NCI-H2227 treated with DMSO at 0.1 percent for 48 hours (cell line): Measurements from ENCODE around the gene FAM153A.
"Not testable (repeated sequence)": the region's sequence is repeated elsewhere in the genome, so short reads cannot be mapped to it uniquely, and the experiment has no call there.

Source experiments
- DNase-seq: peaks from one replicate; lab custom pipeline; 2025; lab: John Stamatoyannopoulos, UW

Gene FAM153A

DNA sequence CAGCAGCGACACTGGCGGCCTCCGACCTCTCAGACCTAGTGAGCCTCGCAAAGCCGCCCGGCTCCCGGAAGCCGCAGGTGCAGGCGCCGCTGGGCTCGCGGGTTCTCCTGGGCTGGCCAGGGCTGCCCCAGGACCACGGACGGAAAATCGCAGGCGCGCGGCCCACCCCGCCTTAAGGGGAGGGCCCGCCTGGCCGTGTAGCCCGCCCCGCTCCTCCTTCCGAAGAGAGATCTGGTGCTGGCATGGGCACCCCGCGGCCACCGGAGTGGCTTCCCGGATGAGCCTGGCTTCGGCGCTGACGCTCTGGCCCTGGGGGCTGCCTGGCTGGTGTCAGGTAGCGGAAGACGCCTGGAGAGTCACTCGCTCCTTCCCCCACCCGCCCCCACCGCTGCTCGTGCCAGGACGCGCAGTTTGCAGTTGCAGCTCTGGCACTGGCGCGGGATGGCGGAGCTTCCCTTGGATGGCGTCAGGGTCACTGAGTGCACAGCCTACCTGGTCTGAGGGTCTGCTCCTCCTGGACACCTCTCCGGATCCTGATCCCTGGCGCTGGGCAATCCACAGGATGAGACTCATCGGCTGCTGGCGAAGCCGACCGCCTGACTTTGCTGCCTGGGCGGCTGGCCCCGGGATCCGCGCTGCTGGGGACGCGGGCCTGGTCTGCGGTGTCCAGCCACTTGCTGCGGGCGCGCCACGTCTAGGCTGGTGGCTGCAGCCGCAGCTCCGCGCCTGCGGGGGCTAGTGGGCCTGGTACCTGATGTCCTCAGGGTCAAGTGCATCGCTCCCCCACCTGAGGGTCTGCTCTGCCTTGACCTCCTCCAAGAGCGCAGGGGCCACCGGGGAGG lies at the start of gene FAM153A:
Gene FAM153A, minus strand, starts transcription at position 108 of the 842 bp plus-strand sequence.
- DNase-seq, result not testable (repeated sequence)

DNA sequence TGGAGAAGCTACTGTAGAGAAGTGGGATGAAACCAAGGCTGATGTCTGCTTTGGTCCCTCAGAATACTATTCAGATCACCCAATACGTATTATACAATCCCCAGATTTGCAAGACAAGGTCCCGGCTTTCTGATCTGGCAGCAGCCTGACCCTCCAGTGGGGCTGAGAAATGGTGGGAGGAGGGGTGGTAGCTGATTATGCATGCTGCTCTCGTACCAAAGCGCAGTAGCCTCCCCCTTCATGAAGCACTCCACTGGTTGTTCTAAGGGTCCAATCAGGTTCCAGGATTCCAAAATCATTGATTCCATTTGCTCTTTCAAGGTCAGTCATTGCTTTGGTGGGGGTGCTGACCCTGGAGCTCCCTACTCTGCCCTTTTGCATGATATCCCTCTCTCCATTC lies 49.6 kb upstream of the FAM153A start:
- DNase-seq, result not testable (repeated sequence)

DNA sequence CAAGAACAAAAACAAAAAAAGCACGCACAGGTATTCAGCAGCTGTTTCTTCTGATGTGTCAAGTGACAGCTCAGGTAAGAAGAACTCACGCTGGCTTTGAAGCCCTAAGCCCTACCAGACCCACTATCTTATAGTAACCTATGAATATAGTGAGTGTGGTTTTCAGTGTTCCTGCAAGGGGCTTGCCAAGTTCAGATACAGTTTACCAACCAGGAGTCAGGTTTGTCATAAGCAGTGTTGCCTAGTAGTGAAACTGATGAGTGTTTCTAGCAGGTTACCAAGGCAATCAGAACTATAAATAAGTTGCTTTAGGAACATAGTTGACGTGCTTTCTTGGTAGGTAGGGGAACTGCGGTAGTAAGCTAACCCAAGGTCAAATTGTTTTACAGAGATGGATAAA lies 43.4 kb upstream of the FAM153A start:
- DNase-seq, result not testable (repeated sequence)

DNA sequence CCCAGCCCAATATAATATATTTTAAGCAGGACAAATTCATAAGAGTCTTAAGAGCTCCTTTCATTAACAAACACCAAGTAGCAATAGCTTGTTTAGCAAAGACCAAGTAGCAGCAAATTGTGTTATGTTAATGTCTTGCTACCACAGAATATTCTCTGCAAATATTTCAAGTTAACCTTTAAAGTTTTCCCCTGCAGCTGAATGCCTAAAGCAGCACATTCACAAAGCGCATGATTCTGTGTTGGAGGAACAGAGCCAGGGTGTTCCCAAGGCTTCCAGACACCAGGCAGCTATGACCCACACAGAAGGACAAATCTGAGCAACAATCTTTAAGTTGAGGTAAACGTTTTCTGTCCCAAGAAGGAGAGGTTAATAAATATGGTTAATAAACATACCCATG lies 42.1 kb upstream of the FAM153A start:
- not testable (repeated sequence) for DNase-seq

- DNase-seq, result not testable (repeated sequence)
Measured at GRCh38 chr5:177822489-177822888, 39.8 kb upstream of the FAM153A start.

DNA sequence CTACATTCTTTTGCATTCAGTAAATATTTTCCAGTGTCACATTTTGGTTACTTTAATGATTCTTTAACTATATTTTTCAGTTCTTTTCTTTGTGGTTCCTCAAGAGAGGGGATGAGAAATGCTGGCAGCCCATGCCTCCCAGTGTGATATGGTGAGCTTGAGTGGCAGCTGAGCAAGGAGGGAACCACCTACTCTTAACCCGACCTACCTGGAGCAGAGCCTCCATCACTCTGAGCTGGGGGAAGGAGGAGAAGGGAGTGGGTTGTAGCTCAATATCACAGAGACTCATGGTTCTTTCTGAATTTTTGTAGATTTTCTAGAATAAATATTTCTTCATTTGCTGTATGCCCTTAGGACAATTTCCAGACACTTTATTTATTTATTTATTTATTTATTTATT lies 37.0 kb upstream of the FAM153A start:
- DNase-seq, result not testable (repeated sequence)

GRCh38 chr5:177812814-177813425 lies 30.2 kb upstream of the FAM153A start:
- DNase-seq, result not testable (repeated sequence)

- not testable (repeated sequence) for DNase-seq
Measured at GRCh38 chr5:177812160-177812743, 29.6 kb upstream of the FAM153A start.

DNA sequence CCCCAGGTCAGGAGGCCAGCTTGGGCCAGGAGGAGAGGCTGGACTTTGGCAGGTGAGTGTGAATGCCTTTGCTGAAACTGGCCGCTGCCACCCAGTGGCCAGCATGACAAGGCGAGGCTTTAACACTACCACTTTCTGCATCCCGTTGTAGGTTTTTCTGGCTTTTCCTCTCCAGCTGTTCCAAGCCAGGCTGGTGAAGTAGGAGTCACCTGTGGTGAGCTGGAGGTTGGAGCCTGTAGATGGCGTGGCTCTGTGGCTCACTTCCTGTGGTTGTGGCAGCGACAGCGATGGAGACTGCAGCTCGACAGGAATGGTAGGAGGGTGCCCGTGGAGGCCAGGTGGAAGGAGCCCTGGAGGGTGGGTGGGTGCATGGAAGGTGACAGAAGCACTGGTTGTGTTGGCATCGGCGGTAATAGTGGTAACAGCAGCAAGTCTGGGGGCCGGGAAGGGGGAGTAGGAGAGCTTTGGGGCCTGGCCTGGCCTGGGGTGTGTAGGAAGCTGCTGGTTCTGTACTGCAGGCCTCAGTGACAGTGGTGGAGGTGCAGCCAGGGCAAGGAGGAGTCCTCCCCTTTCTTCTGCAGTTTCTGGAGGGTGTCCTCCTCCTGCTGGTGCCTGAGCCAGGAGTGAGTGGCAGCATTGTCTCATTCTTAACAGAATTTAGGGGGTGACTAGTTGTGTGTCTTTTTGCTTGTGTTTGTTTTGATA lies 26.7 kb upstream of the FAM153A start:
- not testable (repeated sequence) for DNase-seq

- DNase-seq, result not testable (repeated sequence)
Measured at GRCh38 chr5:177808420-177808819, 25.7 kb upstream of the FAM153A start.

- DNase-seq, result not testable (repeated sequence)
Measured at GRCh38 chr5:177807265-177807664, 24.6 kb upstream of the FAM153A start.

DNA sequence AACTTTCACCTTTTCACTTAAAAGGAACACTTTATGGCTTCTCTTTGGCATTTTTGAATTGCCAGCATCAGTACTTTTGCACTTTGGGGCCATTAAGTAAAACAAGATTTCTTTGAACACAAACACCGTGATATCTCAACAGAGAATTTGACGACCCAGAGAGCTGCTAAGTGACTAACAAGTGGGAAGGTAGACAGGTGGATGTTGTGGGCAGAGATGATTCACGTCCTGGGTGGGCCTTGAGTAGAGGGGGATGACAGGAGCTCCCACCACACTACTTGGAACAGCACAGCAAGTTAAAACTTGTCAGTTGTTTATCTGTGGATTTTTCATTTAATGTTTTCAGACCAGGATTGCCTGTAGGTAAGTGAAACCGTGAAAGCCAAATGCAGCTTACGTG lies 18.7 kb upstream of the FAM153A start:
- DNase-seq, result not testable (repeated sequence)

GRCh38 chr5:177798237-177798840 lies 15.6 kb upstream of the FAM153A start:
- DNase-seq, result not testable (repeated sequence)

DNA sequence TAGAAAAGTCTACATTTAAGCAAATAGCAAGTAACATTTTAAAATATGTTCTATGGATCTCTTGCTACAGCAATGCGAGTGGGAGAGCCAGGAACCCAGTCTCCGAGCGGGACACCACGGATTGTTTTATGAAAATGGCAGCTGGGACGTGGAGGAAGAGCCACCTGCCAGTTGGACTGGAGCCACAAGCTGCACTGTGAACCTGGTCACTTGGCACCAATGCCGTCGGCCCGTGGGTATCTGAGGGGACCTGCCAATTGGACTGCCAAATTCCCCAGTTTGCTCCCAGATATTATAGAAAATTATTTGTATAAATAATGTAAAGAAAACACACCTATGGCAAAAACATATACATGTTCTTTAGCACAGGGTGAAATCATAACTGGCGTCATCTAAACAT lies 10.6 kb upstream of the FAM153A start:
- DNase-seq, result not testable (repeated sequence)

- DNase-seq, result not testable (repeated sequence)
Measured at GRCh38 chr5:177791649-177792048, 8.9 kb upstream of the FAM153A start.

DNA sequence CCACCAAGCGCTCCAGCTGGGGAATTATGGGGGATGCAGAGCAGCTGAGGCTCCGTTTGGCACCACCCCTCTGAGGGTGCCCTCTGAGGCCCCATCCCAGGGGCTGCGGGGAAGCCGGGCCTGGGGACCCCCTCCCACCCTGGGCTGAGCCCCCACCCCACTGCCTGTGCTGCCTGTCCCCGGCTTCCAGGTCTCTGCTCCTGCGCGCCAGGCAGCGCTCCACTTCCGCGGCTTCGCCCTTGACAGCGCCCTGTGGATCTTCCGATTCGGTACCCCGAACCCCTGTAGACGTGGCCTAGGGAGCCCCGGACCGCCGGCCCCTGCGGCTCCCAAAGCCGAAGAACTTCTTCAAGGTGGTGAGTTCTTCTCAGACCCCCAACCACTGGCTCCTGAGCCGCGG lies 530 bp downstream of the FAM153A start:
- DNase-seq, result not testable (repeated sequence)

DNA sequence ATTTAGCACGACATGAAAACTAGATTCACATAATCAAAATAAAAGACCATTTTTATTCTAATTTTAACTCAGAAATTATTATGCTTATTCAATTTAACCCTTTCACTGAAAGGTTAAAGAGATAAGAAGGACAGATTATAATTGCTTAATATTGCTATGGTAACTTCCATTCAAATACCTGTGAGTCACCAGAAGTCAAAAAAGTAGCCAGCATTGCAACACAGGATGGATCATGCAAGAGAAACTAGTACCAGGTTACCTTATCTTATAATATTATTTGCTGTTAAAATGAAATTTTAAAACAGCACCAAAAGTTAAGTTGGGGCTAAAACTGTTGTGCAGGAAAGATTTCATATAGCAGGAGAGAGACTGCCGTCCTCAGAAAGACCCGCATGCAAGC lies 11.5 kb downstream of the FAM153A start:
- not testable (repeated sequence) for DNase-seq

DNA sequence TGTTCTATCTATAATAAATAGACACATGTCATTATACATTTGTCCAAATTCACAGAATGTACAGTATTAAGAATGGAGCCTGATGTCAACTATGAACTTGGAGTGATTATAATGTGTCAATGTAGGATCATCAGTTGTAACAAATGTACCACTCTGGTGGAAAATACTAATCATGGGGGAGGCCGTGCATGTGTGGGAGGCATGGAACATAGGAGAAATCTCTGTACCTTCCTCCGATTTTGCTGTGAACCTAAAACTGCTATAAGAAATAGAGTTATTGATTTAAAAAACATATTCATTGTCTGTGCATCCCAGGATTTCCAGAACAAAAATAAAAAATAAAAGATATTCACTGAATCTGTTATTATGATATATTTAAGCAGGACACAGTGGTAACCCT lies 12.1 kb downstream of the FAM153A start:
- DNase-seq, result not testable (repeated sequence)

DNA sequence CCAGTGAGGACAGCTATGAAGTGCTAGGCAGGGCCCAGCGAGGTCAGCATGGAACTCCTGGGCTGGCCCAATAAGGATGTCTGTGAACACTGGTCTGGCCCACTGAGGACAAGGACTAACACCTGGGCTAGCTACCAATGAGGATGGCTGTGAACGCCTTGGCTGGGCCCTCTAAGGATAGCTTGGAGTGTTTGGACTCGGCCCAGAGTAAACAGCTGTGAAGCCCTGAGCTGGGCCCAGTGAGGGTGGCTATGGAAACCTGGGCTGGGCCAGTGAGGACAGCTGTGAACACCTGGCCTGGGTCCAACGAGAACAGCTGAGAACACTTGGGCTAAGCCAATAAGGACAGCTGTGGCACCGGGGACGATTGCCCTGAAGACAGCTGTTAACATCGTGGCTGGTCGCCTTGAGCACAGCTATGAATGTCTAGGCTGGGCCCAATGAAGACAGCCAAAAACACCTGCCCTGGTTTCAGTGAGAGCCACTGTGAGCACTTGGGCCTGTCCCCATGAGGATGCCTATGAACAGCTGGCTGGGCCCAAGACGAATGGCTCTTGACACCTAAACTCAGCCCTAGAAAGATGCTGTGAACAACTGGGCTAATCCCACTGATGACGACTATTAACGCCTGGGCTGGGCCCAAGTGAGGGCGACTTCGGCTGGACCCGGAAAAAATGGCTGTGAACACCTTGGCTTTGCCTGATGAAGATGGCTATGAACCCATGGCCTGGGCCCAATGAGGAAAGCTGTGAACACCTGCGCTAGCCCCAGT lies 18.8 kb downstream of the FAM153A start:
- DNase-seq, result not testable (repeated sequence)

DNA sequence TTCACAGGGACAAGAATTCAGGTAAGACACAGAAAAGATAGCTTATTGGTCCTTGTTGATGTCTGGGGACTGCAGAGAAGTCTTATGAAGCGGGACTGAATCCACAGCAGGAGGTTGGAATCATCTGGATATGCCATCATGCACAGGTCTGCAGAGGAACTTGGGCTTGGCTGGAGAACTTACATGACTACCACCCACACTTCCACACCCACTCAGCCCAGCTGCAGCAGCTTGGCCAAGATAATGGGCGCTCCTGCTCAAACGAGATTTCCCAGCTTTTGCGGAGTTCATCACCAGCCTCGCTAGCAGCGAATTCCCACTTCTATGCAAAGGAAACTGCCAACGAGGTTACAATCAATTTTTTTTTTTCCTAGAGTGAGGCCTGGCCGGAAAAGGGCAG lies 21.7 kb downstream of the FAM153A start:
- not testable (repeated sequence) for DNase-seq

- not testable (repeated sequence) for DNase-seq
Measured at GRCh38 chr5:177747354-177747753, 35.3 kb downstream of the FAM153A start.
